NCI-H748 (cell line): Measurements from ENCODE around the gene RTN1.

Experiments used
- DNase-seq: peaks from one replicate; lab custom pipeline; 2025; ENCODE audit not compliant: unreplicated experiment; lab: John Stamatoyannopoulos, UW

The RTN1 gene

DNA sequence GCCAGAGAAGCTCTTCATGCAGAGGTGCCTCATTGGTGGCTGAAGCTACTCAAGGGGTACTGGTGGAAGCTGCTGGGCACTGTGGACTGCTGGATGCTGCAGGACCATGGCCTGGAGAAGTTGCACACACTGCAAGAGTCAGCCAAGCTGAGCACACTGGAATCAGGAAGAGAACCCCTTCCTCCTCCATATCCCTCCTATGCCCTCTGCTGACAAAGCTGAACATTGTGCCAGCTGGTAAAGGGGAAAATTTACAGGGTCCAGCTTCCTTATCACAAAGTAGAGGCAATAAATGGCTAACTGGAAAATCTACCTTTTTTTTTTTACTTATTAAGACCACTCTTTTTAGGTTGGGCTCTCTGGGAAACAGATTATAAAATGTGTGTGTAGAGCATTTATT, 300.5 kb downstream of the RTN1 start:
- DNase-seq: peak; percentile 31

GRCh38 chr14:59566725-59567124, 303.9 kb downstream of the RTN1 start:
- DNase-seq: peak; percentile 55

DNA sequence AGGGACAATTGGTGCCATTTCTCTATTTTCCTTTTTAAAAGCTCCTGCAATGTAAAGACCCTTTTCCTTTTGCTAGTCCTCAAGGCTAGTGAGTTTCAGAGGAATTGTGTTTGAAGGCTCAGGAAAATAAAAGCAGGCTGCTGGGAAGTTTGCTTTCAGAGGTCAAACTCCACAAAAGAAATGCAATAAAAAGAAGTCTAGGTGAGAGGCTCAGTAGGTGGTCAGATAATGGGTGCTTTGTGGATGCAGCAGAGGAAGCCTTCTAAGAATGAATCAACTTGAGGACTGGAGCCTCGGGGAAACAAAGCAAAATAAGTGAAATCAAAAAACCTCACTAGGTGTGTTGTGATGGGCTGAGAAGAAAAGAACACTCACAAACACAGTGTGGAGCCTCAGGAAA, 304.3 kb downstream of the RTN1 start:
- DNase-seq: no peak

DNA sequence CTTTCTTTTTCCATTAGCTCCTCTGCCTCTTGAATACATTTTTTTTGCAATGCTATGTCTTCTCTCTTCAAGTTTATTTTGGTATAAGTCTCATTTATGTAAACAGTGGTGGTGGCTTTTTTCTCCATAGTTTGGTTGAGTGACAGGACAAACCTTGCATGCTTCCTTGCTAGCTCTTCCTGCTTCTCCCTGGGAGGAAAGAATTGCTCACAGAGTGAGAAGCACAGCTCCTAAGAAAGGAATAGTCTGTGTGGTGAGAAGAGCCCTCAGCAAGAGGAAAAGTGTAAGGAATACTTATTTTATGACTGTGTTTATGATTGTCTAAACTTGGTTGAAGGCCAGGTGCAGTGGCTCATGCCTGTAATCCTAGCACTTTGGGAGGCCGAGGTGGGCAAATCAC, 305.5 kb downstream of the RTN1 start:
- DNase-seq: no peak

- peak; percentile 39 for DNase-seq
Observed at GRCh38 chr14:59564366-59564765, 306.2 kb downstream of the RTN1 start.

DNA sequence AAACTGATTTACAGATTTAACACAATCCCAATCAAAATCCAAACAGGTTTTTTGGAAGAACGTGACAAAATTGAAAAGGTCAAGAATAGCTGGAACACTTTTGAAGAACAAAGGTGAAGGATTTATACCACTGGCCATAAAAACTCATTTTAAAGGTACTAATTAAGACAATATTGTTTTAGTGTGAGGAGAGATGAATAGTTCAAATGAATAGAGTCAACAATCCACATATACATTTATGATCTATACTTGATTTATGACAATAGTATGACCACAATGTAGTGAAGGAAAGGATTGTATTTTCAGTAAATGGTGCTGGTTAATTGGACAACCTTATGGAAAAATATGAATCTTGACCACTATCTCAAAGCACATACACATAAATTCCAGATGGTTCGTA, 323.3 kb downstream of the RTN1 start:
- no peak for DNase-seq
